ENCODE data around the gene C16orf92. TPM values are rescaled to one million over a fixed set of nuclear protein-coding genes. Genes with fewer than 3 reads are reported as not detected.

The C16orf92 gene
- total and polyA plus RNA-seq, 2 of the 13 experiments (the other 11 are each of a cell fraction or from before 2014, with no cell fraction given): not detected

DNA sequence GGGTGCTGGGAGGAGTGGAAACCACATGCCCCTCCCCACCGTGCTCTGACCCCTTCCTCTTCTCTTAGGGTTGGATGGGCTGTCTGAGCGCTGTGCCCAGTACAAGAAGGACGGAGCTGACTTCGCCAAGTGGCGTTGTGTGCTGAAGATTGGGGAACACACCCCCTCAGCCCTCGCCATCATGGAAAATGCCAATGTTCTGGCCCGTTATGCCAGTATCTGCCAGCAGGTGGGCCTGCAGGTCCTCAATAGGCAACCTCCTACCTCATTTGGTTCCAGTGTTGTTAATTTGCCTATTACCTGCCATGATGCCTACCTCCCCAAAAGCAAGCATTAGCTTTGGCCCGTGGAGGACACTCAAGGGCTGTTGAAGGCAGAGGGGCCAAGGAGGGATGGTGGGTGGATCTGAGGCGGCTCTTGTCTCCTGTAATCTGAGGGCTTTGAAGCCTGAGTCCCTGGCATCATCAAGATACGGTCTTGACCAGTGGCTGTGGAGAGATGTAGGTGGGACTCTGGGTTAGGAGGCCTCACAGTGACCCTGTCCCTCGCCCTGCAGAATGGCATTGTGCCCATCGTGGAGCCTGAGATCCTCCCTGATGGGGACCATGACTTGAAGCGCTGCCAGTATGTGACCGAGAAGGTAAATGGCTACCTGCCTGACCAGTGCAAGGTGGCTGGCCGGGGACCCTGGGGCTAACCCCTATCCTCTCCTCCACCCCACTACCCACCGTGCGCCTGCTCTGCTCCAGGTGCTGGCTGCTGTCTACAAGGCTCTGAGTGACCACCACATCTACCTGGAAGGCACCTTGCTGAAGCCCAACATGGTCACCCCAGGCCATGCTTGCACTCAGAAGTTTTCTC, 46.0 kb downstream of the C16orf92 start (continued):
- TF ChIP-seq POLR2G (IDR thresholded peaks at IDR 0.05; ENCODE audit: low read depth, low read length) (0 out of 2 replicates have a peak, but pooled peaks have one; percentile 35), SMC3 (IDR thresholded peaks at IDR 0.05; ENCODE audit: low read length) (peak; percentile 50; the same call in 1 of the 2 replicates), PHF21A (CRISPR knock-in tag; IDR thresholded peaks at IDR 0.05) (no peak), LBX2 (CRISPR knock-in tag; IDR thresholded peaks at IDR 0.05; ENCODE audit: borderline replicate concordance) (no peak), CCAR2 (optimal IDR thresholded peaks at IDR 0.05; ENCODE audit: low read depth, low read length) (no peak), MXD3 (CRISPR knock-in tag; IDR thresholded peaks at IDR 0.05) (0 out of 2 replicates have a peak, but pooled peaks have one; percentile 9), KLF11 (CRISPR knock-in tag; IDR thresholded peaks at IDR 0.05) (0 out of 2 replicates have a peak, but pooled peaks have one; percentile 19), AHR (CRISPR knock-in tag; IDR thresholded peaks at IDR 0.05) (0 out of 2 replicates have a peak, but pooled peaks have one; percentile 27), EHMT2 (IDR thresholded peaks at IDR 0.05; ENCODE audit: borderline replicate concordance, low read depth, low read length) (no peak), ZNF430 (CRISPR knock-in tag; IDR thresholded peaks at IDR 0.05) (0 out of 2 replicates have a peak, but pooled peaks have one; percentile 55), KLF16 (CRISPR knock-in tag; IDR thresholded peaks at IDR 0.05) (peak in 1 of 2 experiments; percentile 39; a peak in 1 of 4 replicates), KDM1A (CRISPR knock-in tag; IDR thresholded peaks at IDR 0.05) (no peak), ZNF563 (CRISPR knock-in tag; IDR thresholded peaks at IDR 0.05) (no peak)
- TF ChIP-seq, protein P1, sequence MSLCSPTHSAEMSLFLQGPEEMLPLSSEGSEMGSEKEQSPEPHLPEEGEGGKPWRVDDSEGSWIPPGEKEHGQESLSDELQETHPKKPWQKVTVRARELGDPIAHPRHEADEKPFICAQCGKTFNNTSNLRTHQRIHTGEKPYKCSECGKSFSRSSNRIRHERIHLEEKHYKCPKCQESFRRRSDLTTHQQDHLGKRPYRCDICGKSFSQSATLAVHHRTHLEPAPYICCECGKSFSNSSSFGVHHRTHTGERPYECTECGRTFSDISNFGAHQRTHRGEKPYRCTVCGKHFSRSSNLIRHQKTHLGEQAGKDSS (CRISPR knock-in tag; IDR thresholded peaks at IDR 0.05; ENCODE audit: borderline replicate concordance, low read depth): 0 out of 2 replicates have a peak, but pooled peaks have one; percentile 1
- TF ChIP-seq, protein P2, sequence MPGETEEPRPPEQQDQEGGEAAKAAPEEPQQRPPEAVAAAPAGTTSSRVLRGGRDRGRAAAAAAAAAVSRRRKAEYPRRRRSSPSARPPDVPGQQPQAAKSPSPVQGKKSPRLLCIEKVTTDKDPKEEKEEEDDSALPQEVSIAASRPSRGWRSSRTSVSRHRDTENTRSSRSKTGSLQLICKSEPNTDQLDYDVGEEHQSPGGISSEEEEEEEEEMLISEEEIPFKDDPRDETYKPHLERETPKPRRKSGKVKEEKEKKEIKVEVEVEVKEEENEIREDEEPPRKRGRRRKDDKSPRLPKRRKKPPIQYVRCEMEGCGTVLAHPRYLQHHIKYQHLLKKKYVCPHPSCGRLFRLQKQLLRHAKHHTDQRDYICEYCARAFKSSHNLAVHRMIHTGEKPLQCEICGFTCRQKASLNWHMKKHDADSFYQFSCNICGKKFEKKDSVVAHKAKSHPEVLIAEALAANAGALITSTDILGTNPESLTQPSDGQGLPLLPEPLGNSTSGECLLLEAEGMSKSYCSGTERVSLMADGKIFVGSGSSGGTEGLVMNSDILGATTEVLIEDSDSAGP (CRISPR knock-in tag; IDR thresholded peaks at IDR 0.05; ENCODE audit: borderline replicate concordance): peak; percentile 43; the same call in 1 of the 2 replicates
- TF ChIP-seq, protein P3, sequence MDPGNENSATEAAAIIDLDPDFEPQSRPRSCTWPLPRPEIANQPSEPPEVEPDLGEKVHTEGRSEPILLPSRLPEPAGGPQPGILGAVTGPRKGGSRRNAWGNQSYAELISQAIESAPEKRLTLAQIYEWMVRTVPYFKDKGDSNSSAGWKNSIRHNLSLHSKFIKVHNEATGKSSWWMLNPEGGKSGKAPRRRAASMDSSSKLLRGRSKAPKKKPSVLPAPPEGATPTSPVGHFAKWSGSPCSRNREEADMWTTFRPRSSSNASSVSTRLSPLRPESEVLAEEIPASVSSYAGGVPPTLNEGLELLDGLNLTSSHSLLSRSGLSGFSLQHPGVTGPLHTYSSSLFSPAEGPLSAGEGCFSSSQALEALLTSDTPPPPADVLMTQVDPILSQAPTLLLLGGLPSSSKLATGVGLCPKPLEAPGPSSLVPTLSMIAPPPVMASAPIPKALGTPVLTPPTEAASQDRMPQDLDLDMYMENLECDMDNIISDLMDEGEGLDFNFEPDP (CRISPR knock-in tag; conservative IDR thresholded peaks at IDR 0.05): no peak
- TF ChIP-seq, protein P4, sequence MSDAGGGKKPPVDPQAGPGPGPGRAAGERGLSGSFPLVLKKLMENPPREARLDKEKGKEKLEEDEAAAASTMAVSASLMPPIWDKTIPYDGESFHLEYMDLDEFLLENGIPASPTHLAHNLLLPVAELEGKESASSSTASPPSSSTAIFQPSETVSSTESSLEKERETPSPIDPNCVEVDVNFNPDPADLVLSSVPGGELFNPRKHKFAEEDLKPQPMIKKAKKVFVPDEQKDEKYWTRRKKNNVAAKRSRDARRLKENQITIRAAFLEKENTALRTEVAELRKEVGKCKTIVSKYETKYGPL (CRISPR knock-in tag; IDR thresholded peaks at IDR 0.05): no peak
- TF ChIP-seq, protein P5, sequence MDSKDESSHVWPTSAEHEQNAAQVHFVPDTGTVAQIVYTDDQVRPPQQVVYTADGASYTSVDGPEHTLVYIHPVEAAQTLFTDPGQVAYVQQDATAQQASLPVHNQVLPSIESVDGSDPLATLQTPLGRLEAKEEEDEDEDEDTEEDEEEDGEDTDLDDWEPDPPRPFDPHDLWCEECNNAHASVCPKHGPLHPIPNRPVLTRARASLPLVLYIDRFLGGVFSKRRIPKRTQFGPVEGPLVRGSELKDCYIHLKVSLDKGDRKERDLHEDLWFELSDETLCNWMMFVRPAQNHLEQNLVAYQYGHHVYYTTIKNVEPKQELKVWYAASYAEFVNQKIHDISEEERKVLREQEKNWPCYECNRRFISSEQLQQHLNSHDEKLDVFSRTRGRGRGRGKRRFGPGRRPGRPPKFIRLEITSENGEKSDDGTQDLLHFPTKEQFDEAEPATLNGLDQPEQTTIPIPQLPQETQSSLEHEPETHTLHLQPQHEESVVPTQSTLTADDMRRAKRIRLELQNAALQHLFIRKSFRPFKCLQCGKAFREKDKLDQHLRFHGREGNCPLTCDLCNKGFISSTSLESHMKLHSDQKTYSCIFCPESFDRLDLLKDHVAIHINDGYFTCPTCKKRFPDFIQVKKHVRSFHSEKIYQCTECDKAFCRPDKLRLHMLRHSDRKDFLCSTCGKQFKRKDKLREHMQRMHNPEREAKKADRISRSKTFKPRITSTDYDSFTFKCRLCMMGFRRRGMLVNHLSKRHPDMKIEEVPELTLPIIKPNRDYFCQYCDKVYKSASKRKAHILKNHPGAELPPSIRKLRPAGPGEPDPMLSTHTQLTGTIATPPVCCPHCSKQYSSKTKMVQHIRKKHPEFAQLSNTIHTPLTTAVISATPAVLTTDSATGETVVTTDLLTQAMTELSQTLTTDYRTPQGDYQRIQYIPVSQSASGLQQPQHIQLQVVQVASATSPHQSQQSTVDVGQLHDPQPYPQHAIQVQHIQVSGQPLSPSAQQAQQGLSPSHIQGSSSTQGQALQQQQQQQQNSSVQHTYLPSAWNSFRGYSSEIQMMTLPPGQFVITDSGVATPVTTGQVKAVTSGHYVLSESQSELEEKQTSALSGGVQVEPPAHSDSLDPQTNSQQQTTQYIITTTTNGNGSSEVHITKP (CRISPR knock-in tag; IDR thresholded peaks at IDR 0.05; ENCODE audit: low read depth): no peak
